A549 (cell line): ENCODE data around the gene SGCD. TPM values are rescaled to one million over a fixed set of nuclear protein-coding genes. Genes with fewer than 3 reads are reported as not detected.

Source experiments
- ATAC-seq, 2 experiments: fragments of 200-7000 bp in 1 of 2; fragments of >200 bp in 1 of 2; cut with Nextera tagmentation in 1 of 2; cut with Tn5 transposase in 1 of 2; 3 replicates each; pipeline versions ENCODE4 v1.8.0 to v1.9.1; 2018 to 2020; ENCODE audit warnings: mild to moderate bottlenecking in 1 of 2, moderate library complexity in 1 of 2
- CTCF ChIA-PET: fragments of 300-600 bp; sonication (Branson Sonifier 250); formaldehyde crosslinking; extraction: SDS; loops from one replicate; lab custom pipeline; 2021; ENCODE audit warnings: antibody characterized with exemption, inconsistent platforms; lab: Yijun Ruan, JAX
- POLR2A ChIA-PET: fragments of 350-600 bp; formaldehyde crosslinking; extraction: SDS; loops from one replicate; lab custom pipeline; 2021; ENCODE audit warnings: antibody characterized with exemption, inconsistent platforms; lab: Yijun Ruan, JAX
- DNase-seq, 2 experiments: peaks; one replicate each; pipeline versions ENCODE4 v3.0.0 to v3.0.0-alpha.2; 2011 to 2016; ENCODE audit warnings: low read depth in 1 of 2, low spot score in 1 of 2
- FAIRE-seq: peaks from 2 replicates; lab custom pipeline; 2011; peaks lifted over from hg19 to GRCh38; lab: Jason Lieb, UNC
- H3K27ac ChIP-seq, 2 experiments: fragments of >200 bp; sonication (Bioruptor Twin); formaldehyde crosslinking; 3 replicates each; pipeline ENCODE4 v1.5.1; 2016 to 2017
- H3K4me1 ChIP-seq: fragments of >200 bp; sonication (Bioruptor Twin); formaldehyde crosslinking; 3 replicates; pipeline ENCODE4 v1.6.1; 2016
- H3K4me2 ChIP-seq: fragments of >200 bp; sonication (Bioruptor Twin); formaldehyde crosslinking; 3 replicates; pipeline ENCODE4 v1.6.1; 2016
- H3K4me3 ChIP-seq: fragments of >200 bp; sonication (Bioruptor Twin); formaldehyde crosslinking; 3 replicates; pipeline ENCODE4 v1.5.1; 2016
- H3K9me3 ChIP-seq: fragments of >200 bp; sonication (Bioruptor Twin); formaldehyde crosslinking; 3 replicates; pipeline ENCODE4 v1.6.1; 2016
- BCL3 ChIP-seq: fragments of >200 bp; sonication (Bioruptor Twin); formaldehyde crosslinking; IDR thresholded peaks from 3 replicates; pipeline ENCODE4 v1.6.1; 2016
- BHLHE40 ChIP-seq: IDR thresholded peaks from 2 replicates; pipeline ENCODE4 v1.6.1; 2012; ENCODE audit warnings: low read depth, low read length, inconsistent platforms
- CBX8 ChIP-seq: fragments of 200-600 bp; sonication (generic); IDR thresholded peaks from 2 replicates; pipeline ENCODE4 v1.6.1; 2016
- CHD4 ChIP-seq: fragments of 200-600 bp; sonication (generic); IDR thresholded peaks from 2 replicates; pipeline ENCODE4 v1.6.1; 2016; ENCODE audit warnings: antibody characterized with exemption, mild to moderate bottlenecking, borderline replicate concordance
- CTCF ChIP-seq: fragments of >200 bp; sonication (Bioruptor Twin); formaldehyde crosslinking; IDR thresholded peaks from 3 replicates; pipeline ENCODE4 v1.5.1; 2016
- EHF ChIP-seq: fragments of 250-450 bp; sonication (Bioruptor Pico); IDR thresholded peaks from 2 replicates; pipeline ENCODE4 v1.5.0; 2020; ENCODE audit warnings: mild to moderate bottlenecking
- ELK1 ChIP-seq: fragments of 150-350 bp; IDR thresholded peaks from 2 replicates; pipeline ENCODE4 v1.6.1; 2014; ENCODE audit warnings: low read depth, mild to moderate bottlenecking, low read length
- ESRRA ChIP-seq: fragments of 150-350 bp; IDR thresholded peaks from 2 replicates; pipeline ENCODE4 v1.6.1; 2014; ENCODE audit warnings: mild to moderate bottlenecking, low read length, borderline replicate concordance
- FOSL2 ChIP-seq, 2 experiments: fragments of 450-650 bp in 1 of 2; fragments of >200 bp in 1 of 2; sonication (Bioruptor Twin) in 1 of 2; formaldehyde crosslinking; IDR thresholded peaks; 2 replicates each; pipeline versions ENCODE4 v1.5.0 to v1.6.1; 2016 to 2020; ENCODE audit warnings: mild to moderate bottlenecking in 1 of 2, moderate library complexity in 1 of 2
- FOXS1 ChIP-seq: fragments of 250-450 bp; sonication (Bioruptor Pico); IDR thresholded peaks from 2 replicates; pipeline ENCODE4 v1.5.0; 2020; ENCODE audit warnings: mild to moderate bottlenecking, moderate library complexity
- GATA3 ChIP-seq: IDR thresholded peaks from 2 replicates; pipeline ENCODE4 v1.6.1; 2012; ENCODE audit warnings: borderline replicate concordance
- HDAC2 ChIP-seq: fragments of 200-600 bp; sonication (generic); IDR thresholded peaks from 2 replicates; pipeline ENCODE4 v1.6.1; 2016
- HEYL ChIP-seq: fragments of 250-450 bp; sonication (Bioruptor Pico); IDR thresholded peaks from 2 replicates; pipeline ENCODE4 v1.8.0; 2021; ENCODE audit warnings: mild to moderate bottlenecking, moderate library complexity
- HMGXB4 ChIP-seq: fragments of 250-450 bp; sonication (Bioruptor Pico); IDR thresholded peaks from 2 replicates; pipeline ENCODE4 v1.5.0; 2021; ENCODE audit warnings: mild to moderate bottlenecking, moderate library complexity, borderline replicate concordance
- HOXB5 ChIP-seq: fragments of 250-450 bp; sonication (Bioruptor Pico); IDR thresholded peaks from 2 replicates; pipeline ENCODE4 v1.5.0; 2020; ENCODE audit warnings: mild to moderate bottlenecking, moderate library complexity
- JUN ChIP-seq, 2 experiments: fragments of >200 bp; sonication (Bioruptor Twin); formaldehyde crosslinking; IDR thresholded peaks; 2 replicates in 1 of 2; 3 replicates in 1 of 2; pipeline ENCODE4 v1.6.1; 2016 to 2017
- KDM1A ChIP-seq: fragments of 200-600 bp; sonication (generic); IDR thresholded peaks from 2 replicates; pipeline ENCODE4 v1.6.1; 2016; ENCODE audit warnings: low read depth, mild to moderate bottlenecking
- KDM5A ChIP-seq: fragments of 200-600 bp; sonication (generic); IDR thresholded peaks from 2 replicates; pipeline ENCODE4 v1.6.1; 2016; ENCODE audit warnings: antibody characterized with exemption, mild to moderate bottlenecking
- MYC ChIP-seq: IDR thresholded peaks from 2 replicates; pipeline ENCODE4 v1.6.1; 2012; ENCODE audit warnings: mild to moderate bottlenecking, inconsistent platforms, low read length, improper control_type of control experiment, borderline replicate concordance
- NPAS2 ChIP-seq: fragments of 250-450 bp; sonication (Bioruptor Pico); IDR thresholded peaks from 2 replicates; pipeline ENCODE4 v1.8.0; 2022; ENCODE audit warnings: mild to moderate bottlenecking, moderate library complexity, borderline replicate concordance
- POLR2A ChIP-seq: IDR thresholded peaks from 2 replicates; pipeline ENCODE4 v1.6.1; 2012; ENCODE audit warnings: mild to moderate bottlenecking, low read length
- POLR2AphosphoS2 ChIP-seq: conservative IDR thresholded peaks from 2 replicates; pipeline ENCODE4 v1.6.1; 2012; ENCODE audit warnings: low read length, improper control_type of control experiment, inconsistent platforms
- SMC3 ChIP-seq: fragments of >200 bp; sonication (Bioruptor Twin); formaldehyde crosslinking; IDR thresholded peaks from 3 replicates; pipeline ENCODE4 v1.6.1; 2018; ENCODE audit warnings: inconsistent platforms
- ZFP36 ChIP-seq: fragments of 450-650 bp; IDR thresholded peaks from 2 replicates; pipeline ENCODE4 v1.6.1; 2014; ENCODE audit warnings: borderline replicate concordance; ENCODE audit not compliant: partially characterized antibody
- ZNF302 ChIP-seq: fragments of 250-450 bp; sonication (Bioruptor Pico); IDR thresholded peaks from 2 replicates; pipeline ENCODE4 v1.9.0; 2021; ENCODE audit warnings: inconsistent platforms, mild to moderate bottlenecking, moderate library complexity
- ZSCAN20 ChIP-seq: fragments of 250-450 bp; sonication (Bioruptor Pico); IDR thresholded peaks from 2 replicates; pipeline ENCODE4 v1.8.0; 2022; ENCODE audit warnings: mild to moderate bottlenecking, moderate library complexity
- WGBS: methylation state at CpG from one replicate; pipeline ENCODE4 v1.1.6; 2017; ENCODE audit errors: missing lambda C conversion rate; 5-methylcytosine and 5-hydroxymethylcytosine counted together
- polyA plus RNA-seq, 4 experiments: library from polyadenylated mRNA; depleted of rRNA in 3 of 4; stranded (reverse); fragments of >200 nt; fragmentation: RNase III in 1 of 4; extraction: RNeasy Plus Mini Kit Qiagen cat#74134 plus additional on column Dnase treatment in 1 of 4; gene quantifications; 2 replicates in 3 of 4; 3 replicates in 1 of 4; pipeline ENCODE4 v1.2.3, GENCODE V29; 2011 to 2017
- TF ChIP-seq, protein P1 (sequence below): fragments of 200-600 bp; sonication (generic); IDR thresholded peaks from 2 replicates; pipeline ENCODE4 v1.6.1; 2016; ENCODE audit warnings: antibody characterized with exemption, mild to moderate bottlenecking, moderate library complexity
- TF ChIP-seq, protein P2 (sequence below): fragments of 250-450 bp; sonication (Bioruptor Pico); IDR thresholded peaks from 2 replicates; pipeline ENCODE4 v1.5.0; 2020; ENCODE audit warnings: low read depth, mild to moderate bottlenecking, moderate library complexity

SGCD gene
- polyA plus RNA-seq, 2 of the 4 experiments (the other 2 are of a cell fraction), result 7.6 to 10.6 TPM

- POLR2A ChIA-PET, result no interaction called here
- no peak overlapping the region for H3K27ac ChIP-seq
- no peaks in the 10 kb centered on the region for H3K9me3 ChIP-seq
- peaks cover 5% of the 10 kb centered on the region; the same call in 2 of the 3 replicates for H3K4me1 ChIP-seq
- FAIRE-seq (no peak), ATAC-seq (no peak), DNase-seq (no peak)
- TF ChIP-seq, protein P1, sequence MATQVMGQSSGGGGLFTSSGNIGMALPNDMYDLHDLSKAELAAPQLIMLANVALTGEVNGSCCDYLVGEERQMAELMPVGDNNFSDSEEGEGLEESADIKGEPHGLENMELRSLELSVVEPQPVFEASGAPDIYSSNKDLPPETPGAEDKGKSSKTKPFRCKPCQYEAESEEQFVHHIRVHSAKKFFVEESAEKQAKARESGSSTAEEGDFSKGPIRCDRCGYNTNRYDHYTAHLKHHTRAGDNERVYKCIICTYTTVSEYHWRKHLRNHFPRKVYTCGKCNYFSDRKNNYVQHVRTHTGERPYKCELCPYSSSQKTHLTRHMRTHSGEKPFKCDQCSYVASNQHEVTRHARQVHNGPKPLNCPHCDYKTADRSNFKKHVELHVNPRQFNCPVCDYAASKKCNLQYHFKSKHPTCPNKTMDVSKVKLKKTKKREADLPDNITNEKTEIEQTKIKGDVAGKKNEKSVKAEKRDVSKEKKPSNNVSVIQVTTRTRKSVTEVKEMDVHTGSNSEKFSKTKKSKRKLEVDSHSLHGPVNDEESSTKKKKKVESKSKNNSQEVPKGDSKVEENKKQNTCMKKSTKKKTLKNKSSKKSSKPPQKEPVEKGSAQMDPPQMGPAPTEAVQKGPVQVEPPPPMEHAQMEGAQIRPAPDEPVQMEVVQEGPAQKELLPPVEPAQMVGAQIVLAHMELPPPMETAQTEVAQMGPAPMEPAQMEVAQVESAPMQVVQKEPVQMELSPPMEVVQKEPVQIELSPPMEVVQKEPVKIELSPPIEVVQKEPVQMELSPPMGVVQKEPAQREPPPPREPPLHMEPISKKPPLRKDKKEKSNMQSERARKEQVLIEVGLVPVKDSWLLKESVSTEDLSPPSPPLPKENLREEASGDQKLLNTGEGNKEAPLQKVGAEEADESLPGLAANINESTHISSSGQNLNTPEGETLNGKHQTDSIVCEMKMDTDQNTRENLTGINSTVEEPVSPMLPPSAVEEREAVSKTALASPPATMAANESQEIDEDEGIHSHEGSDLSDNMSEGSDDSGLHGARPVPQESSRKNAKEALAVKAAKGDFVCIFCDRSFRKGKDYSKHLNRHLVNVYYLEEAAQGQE, result no peak
- TF ChIP-seq BCL3, result no peak
- no peak for TF ChIP-seq JUN (IDR thresholded peaks at IDR 0.05)
- TF ChIP-seq ZNF302, result no peak
- TF ChIP-seq CBX8, result no peak
- no peak for TF ChIP-seq ESRRA
- TF ChIP-seq POLR2A, result no peak
- no peak for TF ChIP-seq CHD4
- no peak for TF ChIP-seq KDM5A
- TF ChIP-seq, protein P2, sequence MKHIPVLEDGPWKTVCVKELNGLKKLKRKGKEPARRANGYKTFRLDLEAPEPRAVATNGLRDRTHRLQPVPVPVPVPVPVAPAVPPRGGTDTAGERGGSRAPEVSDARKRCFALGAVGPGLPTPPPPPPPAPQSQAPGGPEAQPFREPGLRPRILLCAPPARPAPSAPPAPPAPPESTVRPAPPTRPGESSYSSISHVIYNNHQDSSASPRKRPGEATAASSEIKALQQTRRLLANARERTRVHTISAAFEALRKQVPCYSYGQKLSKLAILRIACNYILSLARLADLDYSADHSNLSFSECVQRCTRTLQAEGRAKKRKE (CRISPR knock-in tag), result no peak
- no peak for TF ChIP-seq EHF (CRISPR knock-in tag)
- no peak for TF ChIP-seq KDM1A
- TF ChIP-seq GATA3, result no peak
- no peak for TF ChIP-seq MYC
- TF ChIP-seq NPAS2 (CRISPR knock-in tag), result no peak
- TF ChIP-seq POLR2AphosphoS2, result no peak
- no peak for TF ChIP-seq FOXS1 (CRISPR knock-in tag)
- TF ChIP-seq ZFP36, result no peak
- no peak for TF ChIP-seq ZSCAN20
- TF ChIP-seq HOXB5 (CRISPR knock-in tag), result no peak
- CTCF ChIA-PET, result no interaction called here
- no peak overlapping the region for H3K4me2 ChIP-seq
- H3K4me3 ChIP-seq, result no peak overlapping the region
Measured at GRCh38 chr5:156456857-156457256, 129.9 kb downstream of the SGCD start.

- Histone ChIP-seq H3K27ac (no peak overlapping the region), H3K4me1 (peaks cover 6% of the 10 kb centered on the region; the same call in 2 of the 3 replicates), H3K4me2 (no peak overlapping the region), H3K4me3 (no peak overlapping the region), H3K9me3 (no peaks in the 10 kb centered on the region)
- FAIRE-seq, result no peak
- WGBS, result 85% methylated on average over 1 of the region's 1 CpG
- ATAC-seq, result no peak
- ChIA-PET POLR2A (no interaction called here), CTCF (no interaction called here)
- no peak for DNase-seq
- TF ChIP-seq ELK1, result no peak
- TF ChIP-seq CTCF, result no peak
- TF ChIP-seq SMC3, result no peak
- no peak for TF ChIP-seq HMGXB4
- TF ChIP-seq HOXB5 (CRISPR knock-in tag), result no peak
- TF ChIP-seq BHLHE40, result no peak
- TF ChIP-seq ZSCAN20, result no peak
- TF ChIP-seq HDAC2, result no peak
- TF ChIP-seq ZNF302, result no peak
- no peak for TF ChIP-seq HEYL
- no peak for TF ChIP-seq FOSL2 (IDR thresholded peaks at IDR 0.05)
- TF ChIP-seq FOSL2 (CRISPR knock-in tag; IDR thresholded peaks at IDR 0.05), result no peak
- no peak for TF ChIP-seq CHD4
Measured at GRCh38 chr5:156459812-156460385, 132.9 kb downstream of the SGCD start.
